ENCODE measurements around the gene MAFF.
"Not testable (repeated sequence)": the region's sequence is repeated elsewhere in the genome, so short reads cannot be mapped to it uniquely, and the experiment has no call there.

MAFF gene

DNA sequence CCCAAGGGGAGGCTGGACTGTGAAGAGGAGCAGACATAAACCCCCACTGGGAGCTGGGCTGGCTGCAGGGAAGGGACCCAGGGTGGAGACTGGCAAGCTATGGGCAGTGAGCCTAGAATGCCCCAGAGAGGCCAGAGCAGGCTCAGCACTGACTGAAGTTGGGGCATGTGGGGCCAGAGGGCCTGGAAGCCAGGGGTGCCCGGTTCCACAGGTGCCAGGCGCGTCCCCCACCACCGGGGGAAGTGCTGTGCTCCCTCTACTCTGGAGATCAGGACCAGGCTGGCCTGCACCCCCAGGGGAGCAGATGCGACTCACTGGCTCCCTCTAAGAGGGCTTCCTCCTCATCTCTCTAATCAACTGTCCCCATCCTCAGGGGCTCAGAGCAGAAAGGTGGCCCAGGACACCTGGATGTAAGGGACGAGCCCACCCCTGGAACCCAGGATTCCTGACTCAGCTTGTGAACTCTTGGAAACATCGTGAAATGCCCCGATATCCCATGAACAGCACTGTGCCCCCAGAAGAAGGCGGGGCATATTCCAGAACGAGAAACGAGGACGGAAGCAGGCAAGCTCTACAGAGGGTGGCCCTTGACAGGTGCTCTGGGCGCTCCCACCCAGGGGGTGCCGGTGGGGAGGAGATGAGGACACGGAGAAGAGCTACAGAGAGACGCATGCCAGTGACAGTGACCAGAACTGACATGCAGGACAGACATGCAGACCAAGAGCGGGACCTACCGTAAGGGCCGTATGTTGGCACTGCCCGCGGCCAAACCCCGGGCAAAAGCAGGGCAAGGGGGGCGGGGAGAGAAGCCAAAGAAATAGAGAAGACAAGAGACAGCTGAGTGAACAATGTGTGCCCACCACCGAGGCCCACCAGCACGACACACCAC is 20.4 kb downstream of the MAFF start:
- no peak for DNase-seq (ENCODE audit: low read depth in 2 of 2, low spot score in 1 of 2)

DNA sequence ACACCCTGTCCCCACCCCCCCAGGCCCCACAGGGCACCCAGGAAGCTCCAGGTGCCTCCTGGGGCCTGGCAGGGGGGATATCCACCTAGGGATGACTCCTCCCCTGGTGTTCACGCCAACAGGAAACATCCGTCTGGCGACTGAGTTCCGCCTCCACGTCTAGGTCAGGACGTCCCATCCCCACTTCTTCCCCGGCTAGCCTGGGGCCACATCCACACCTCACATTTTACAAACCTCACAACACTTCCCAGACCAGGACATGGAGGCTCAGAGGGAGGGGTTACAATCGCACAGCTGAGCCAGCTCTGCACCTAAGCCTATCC is 21.0 kb downstream of the MAFF start:
- DNase-seq (ENCODE audit: low read depth in 2 of 2, low spot score in 1 of 2): no peak

DNA sequence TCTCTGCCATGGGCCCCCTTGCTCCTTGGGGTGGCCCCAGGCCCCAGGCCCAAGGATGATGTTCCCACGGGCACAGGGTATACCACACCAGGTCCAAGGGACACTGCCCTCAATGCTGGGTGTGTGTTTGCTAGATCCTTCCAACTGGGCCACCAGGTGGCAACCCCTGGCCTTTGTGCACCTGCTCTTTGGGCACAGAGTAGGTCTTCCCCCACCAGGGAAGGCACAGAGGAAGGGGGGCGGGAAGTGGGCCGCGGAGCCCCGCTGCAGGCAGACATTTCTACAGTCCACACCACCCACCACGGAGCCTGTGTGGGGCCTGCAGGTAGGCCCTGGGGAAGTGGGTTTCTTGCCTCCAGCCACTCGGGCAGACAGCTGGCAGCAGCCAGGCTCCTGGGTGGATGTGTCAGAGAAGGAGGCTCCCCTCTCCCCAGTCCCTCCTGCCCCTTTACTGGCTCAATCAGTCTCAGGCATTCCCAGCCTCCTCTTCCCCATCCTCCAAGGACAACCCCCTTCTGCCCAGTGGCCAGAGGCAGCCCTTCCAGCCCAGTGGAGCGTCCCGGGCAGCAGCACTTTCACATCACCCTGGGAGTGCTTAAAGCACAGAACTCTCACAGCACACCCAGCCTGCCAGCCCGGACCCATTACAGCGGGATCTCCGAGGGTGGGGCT is 21.6 kb downstream of the MAFF start:
- DNase-seq (ENCODE audit: low read depth in 2 of 2, low spot score in 1 of 2): no peak

DNA sequence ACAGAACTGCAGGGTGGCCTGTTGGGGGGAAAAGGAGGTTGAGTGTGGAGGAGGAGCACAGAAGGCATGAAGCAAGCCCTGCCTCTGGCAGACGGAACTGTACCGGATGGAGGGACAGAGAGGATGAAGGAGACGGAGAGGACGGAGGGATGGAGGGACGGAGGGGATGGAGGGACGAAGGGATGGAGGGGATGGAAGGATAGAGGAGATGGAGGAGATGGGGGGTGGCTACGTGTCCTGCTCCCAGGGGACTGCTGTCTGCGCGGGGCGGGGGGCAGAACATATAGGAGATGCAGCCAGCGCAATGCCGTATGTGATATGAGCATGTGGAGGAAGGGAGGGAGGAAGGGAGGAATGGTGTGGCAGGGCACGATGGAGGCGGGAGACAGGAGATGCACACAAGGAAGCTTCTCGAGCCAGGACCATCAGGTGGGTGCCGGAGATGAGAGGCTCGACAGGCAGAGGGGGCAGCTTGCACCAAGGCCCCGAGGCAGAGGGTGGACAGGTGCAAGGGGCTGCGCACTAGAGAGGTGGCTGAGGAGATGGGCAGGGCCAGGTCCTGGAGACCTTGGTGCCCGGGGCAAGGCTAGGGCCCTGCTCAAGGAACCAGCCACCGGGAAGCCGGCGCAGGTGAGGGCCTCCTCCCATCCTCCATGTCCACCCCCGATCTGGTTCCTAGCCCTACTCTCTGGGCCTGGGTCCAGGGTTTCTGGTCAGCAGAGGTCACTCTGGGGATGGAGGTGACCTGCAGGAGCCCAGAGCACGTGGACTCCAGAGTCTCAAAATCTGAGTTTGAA is 25.3 kb downstream of the MAFF start:
- no peak for DNase-seq (ENCODE audit: low read depth in 2 of 2, low spot score in 1 of 2)

DNA sequence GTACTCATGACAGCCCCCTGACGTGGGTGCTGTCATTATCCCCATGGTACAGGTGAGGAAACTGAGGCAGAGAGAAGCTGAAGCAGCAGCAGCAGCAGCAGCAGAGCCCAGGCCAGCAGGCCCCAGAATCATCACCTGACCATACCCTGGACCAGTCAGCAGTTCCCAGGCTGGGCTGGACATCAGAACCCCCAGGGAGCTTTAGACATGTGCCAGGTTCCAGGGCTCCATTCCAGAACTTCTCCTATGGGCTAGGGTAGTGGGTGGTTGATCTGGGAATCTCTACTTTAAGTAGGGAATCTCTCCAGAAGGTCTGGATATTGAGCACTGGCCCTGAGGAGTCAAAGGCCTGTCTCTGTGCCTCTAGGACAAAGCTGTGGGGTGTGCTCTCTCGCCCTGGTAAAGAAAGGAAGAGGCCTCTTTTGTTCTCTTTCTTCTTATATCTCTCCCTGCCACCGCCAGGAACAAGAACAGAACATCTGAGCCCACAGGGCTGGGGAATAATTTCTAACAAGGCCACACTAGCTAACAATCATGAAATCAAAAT is 26.6 kb downstream of the MAFF start:
- no peak for DNase-seq (ENCODE audit: low read depth in 2 of 2, low spot score in 1 of 2)

DNA sequence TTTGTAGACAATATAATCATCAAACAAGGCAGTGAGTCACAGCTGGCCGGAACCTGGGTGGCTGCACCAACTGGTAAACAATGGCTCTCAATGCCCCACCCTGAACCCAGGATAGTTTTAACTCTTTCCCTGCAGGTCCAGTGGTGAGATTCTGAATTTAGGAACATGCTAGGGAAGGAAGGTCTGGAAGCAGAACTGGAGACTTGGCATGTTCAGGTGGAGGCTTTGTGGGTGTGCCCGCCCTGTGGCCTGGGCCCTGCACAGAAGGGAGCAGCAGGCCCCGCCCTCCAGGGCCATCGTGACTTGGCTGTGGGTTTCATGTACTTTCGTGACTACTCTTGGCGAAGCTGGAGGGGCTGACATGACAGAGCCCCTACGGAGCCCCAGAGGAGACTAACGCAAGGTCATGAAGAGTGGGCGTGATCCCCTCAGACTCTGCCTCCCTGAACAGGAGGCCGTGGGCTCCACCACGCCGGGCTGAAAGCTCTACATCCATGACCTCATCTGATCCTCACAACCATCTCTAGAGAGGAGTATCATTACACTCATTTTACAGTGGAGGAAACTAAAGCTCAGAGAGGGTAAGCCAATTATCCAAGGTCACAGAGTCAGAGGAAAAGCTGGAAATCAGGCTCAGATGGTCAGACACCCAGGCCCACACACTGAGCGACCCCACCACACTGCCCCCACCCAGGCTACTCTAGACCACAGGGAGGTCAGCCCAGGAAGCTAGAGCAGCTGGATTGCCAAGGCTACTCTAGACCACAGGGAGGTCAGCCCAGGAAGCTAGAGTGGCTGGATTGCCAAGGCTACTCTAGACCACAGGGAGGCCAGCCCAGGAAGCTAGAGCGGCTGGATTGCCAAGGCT is 27.3 kb downstream of the MAFF start:
- DNase-seq (ENCODE audit: low read depth in 2 of 2, low spot score in 1 of 2): no peak

DNA sequence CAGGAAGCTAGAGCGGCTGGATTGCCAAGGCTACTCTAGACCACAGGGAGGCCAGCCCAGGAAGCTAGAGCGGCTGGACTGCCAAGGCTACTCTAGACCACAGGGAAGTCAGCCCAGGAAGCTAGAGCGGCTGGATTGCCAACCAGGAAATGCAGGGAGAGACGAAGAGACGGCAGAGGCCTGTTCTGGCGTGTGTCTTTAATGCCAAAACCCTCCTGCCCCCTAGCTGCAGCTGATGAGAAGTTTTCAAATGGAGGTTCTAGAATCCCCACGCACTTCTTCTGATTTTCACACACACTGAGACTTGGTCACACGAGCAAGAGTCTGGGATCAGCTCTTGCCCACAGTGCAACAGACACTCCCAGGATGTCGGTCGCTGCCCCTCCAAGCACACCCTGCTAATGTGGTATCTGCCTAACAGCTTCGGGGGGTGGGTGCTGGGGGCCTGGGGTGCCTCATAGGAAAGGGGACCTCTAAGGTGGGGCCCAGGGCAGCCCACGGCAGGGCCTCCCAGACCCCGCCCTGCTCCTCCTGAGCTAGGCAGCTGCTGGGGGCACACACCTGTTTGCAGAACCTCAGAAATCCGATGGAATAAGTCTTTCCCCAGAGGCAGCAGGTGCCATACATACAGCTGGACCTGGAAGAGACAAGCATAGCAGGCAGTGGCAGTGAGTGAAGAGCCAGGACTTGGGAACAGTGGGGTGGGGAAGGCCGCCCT is 28.5 kb downstream of the MAFF start:
- DNase-seq (ENCODE audit: low read depth in 2 of 2, low spot score in 1 of 2): no peak

DNA sequence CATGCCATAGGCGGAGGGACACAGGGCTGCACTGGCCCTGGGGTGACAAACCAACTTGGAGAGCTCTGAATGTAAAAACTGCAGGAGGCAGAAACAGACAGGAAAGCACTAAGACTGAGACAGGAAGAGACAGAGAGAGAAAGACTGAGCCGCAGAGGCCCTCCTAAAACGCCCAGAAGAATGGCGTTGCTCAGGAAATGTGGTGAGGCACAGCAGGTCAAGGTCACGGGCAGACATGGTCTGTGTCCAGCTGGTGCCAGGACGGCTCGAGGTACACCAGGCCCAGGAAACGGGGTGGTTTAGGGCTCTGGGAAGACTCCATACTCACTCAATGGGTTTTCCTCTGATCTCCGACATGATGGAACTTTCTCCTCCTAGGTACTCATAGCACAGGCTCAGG is 29.1 kb downstream of the MAFF start:
- DNase-seq (ENCODE audit: low read depth in 2 of 2, low spot score in 1 of 2): no peak

DNA sequence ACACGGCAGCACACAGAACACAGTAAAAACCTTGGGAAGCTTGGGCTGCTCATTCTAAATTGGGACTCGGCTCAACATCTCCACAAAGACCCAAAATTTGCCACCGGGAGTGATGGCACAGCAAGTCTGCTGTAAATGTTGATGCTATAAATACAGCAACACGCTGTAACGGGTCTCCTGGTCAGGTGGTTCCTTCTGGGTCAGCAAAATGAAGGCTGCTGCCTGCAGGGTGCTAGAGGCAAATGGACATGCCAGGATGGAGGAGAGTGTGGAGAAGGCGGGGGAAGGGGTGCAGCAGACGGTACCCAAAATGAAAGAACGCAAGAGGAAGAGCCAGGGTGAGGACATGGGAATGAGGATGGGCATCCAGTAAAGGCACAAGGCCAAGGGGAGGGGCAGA is 30.4 kb downstream of the MAFF start:
- no peak for DNase-seq (ENCODE audit: low read depth in 2 of 2, low spot score in 1 of 2)

DNA sequence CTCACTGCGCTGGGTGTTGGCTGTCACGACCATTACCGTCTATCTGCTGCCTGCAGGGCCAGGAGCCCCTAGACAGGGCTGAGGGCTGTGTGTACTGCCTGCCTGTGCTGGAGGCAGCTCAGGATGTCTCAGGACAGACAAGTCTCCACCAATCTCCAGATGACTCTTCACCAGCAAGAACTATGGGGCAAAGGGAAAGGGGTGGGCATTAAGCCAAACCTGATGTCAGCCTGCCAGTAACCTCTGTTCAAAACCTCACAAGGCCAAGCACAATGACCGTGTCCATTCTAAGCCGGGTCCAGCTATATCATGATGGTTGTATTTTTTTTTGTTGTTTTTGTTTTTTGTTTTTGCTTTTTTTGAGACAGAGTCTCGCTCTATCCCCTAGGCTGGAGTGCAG is 31.6 kb downstream of the MAFF start:
- no peak for DNase-seq (ENCODE audit: low read depth in 2 of 2, low spot score in 1 of 2)

DNA sequence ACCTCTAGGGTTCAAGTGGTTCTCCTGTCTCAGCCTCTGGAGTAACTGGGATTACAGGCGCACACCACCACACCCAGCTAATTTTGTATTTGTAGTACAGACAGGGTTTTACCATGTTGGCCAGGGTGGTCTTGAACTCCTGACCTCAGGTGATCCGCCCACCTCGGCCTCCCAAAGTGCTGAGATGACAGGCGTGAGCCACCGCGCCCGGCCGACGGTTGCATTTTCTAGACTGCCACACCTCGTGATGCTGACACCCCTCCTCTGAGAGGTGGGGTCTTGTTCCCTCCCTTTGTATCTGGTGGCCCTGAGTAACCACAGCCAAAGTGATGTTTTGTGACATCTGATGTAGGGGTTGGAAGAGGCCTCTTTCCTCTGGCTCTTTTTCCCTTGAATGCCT is 32.1 kb downstream of the MAFF start:
- DNase-seq (ENCODE audit: low read depth in 2 of 2, low spot score in 1 of 2): not testable (repeated sequence)

DNA sequence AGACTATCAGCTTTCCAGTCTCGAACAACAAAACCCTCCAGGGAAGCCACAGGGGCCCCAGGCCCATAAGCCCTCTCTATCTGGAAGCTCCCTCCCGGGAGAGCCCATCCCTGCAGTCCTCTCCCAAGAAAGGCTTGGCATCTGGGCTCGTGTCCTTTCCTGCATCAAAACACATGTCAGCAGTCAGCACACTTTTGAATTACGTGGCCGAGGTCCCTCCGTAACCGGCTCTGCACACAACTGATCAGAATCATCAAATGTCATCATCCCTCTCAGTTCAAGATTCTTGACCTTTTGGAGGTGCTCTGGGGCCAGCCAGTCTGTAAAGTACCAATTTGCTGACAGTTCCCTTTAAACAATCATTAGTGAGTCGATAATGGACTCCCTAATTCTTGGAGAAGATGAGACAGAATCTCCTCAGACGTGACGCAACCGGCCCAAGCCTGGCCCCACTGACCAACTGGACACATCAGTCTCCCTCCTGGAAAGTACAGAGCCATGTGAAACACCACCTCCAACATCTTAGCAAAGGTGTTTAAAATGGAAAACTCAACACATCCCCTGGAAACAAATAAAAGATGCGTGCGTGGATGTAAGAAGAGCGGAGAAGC is 33.6 kb downstream of the MAFF start:
- no peak for DNase-seq (ENCODE audit: low read depth in 2 of 2, low spot score in 1 of 2)

DNA sequence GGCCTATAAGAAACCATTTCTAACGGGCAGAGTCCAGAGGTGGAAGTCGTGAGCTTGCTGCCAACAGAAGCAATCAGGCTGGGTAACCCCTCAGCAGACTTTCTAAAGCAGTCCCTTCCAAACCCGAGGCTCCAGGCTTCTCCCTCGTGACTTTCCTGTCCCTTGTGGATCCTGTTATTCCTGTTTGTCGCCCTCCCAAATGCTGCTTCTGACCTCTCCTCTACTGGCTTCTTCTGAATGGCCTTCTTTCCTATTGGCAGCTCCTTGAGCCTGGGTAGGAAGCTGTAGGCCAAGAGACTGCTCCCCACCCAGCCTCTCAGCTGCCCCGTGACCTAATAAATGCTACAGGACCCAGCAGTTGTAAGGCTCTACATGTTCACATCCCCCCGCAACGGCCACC is 35.0 kb downstream of the MAFF start:
- no peak for DNase-seq (ENCODE audit: low read depth in 2 of 2, low spot score in 1 of 2)

DNA sequence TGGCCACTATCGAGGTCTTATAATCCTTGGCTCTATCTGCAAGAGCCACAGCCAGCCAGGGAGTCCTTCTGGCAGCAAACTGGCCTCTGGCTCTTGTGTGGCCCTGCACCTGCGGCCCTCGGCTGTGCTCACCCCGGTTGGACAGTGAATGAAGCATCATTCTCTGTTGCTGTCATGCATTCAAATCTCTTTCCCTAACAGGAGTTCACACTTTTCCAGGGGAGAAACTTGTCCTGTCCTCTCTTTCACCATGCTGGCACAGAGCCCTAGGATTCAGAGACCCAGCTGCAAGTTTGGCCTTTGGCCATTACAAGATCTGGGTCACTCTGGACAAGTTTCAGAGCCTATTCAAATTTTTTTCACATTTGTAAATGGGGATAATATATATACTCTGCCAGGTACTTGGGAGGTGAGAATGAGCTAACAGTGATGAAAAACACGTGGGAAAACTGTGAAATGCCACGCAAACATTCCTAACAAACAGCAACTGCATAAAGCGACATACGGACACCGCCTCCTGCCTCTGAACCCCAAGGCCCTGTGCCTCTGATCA is 36.8 kb downstream of the MAFF start:
- no peak for DNase-seq (ENCODE audit: low read depth in 2 of 2, low spot score in 1 of 2)

DNA sequence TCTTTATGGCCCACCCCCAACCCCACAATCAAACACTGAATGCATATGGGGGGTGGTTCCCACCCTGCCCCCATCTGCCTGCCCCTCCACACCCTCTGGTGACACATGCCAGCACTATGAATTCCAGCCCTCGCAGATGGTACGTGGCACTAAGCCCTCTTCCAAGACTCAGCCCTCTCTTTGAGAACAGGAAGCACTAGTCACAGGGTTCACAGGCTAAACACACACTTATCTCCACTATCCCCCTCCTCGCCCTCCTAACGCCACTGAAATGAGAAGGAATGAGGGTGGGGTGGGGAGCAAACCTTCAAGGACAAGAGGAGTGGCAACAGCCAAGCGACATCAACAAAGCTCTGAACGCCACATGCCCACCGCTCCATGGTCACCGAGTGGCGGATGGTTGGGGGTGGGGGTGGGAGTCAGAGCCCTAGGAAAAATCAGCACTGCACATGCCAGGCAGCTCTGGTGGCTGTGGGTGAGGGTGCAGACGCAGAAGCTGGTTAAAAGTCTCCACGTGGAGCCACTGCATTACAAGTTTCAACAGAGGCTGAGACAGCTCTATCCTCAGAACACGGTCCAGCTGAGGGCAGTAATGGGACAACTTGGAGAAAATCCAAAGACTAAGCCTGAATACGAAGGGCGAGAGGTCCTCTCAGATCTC is 37.4 kb downstream of the MAFF start:
- DNase-seq (ENCODE audit: low read depth in 2 of 2, low spot score in 1 of 2): no peak

DNA sequence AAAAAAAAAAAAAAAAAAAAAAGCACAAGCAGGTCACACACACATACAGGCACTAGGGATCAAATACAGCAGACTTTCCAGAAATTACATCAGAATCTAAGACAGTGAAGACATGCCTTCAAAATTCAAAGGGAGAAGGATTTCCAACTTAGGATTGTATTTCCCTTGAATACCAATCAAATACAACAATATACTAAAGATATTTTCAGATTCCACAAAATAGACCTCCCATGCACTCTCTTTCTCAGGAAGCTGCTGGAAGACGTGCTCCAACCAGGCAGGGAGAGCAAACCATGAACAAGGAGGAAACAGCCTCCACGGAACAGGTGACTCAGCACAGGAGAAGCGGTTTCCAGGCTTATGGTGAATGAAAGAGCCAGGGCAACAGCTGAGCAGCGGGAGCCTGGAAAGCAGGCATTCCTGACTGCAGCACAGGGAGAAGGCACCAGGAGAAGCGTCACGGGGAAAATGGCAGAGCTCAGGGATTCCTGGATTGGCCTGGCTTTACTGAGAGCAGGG is 39.0 kb downstream of the MAFF start:
- no peak for DNase-seq (ENCODE audit: low read depth in 2 of 2, low spot score in 1 of 2)

DNA sequence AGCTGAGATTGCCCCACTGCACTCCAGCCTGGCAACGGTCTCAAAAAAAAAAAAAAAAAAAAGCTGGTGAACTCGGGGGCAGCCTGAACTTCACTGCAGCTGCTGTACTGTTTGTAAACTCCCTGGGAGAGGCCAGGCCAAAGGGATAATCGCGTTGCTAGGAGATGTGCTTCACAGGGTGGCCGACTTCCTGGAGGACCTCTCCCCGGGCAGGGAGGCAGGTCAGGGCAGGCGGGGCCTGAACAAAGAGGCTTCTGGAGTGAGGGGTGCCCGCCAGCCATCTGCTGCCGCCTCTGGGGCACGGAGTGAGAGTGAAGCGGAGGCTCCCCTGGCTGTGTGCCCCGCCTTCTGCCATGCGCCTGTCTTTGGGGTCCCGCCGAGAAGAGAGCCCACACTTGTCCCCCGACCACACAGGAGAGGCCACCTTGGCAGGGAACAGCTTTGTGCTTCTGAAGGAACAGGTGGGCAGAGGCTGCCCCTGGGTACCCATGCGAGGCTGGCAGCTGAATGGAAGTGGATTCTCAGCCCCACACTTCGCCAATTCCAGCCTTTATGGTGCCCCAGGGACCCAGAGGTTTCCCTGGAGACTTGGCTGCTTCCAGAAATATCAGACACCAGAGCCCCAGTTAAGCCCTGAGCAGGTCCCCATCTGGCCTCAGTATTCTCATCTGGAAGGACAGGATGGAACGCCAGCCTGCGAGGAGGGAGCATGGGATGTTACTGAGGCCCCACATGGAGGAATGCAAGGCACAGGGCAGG is 41.4 kb downstream of the MAFF start:
- no peak for DNase-seq (ENCODE audit: low read depth in 2 of 2, low spot score in 1 of 2)

DNA sequence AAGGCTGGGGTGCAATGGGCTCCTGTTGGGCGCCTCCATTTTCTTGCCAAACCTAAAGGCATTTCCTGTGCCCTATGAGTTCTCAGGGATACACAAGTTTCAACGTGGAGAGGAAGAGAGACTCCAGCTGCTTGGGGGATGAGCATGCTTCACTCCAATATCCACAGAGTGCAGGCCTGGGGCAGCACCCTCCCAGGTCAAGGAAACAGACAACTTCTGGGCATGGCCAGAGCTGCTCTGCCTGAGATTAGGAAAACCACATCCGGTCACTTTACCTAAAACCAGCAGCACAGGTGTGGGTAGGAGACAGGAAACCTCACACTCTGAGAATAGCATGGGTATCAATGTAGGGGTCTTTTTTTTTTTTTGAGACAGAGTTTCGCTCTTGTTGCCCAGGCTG is 42.3 kb downstream of the MAFF start:
- DNase-seq (ENCODE audit: low read depth in 2 of 2, low spot score in 1 of 2): no peak

Data from stimulated activated CD8-positive, alpha-beta memory T cell treated with anti-CD3 and anti-CD28 coated beads, Interleukin-4, amount 100 ng/mL, for 1 hour (primary cell).